Subcutaneous abdominal adipose tissue (tissue), 5 donors: Measurements from ENCODE around the gene TPM1.
A peak's percentile ranks its signal among the peaks of the same experiment; 100 is the strongest.

Experiments
- H3K27ac ChIP-seq: one replicate; pipeline ENCODE4 v1.7.0; 2013; ENCODE audit warnings: low read depth, mild to moderate bottlenecking, inconsistent platforms, low read length, moderate library complexity
- H3K27me3 ChIP-seq, 5 donors: one replicate each; pipeline ENCODE4 v1.7.0; 2013; ENCODE audit warnings: low read length in 5 of 5, inconsistent platforms in 1 of 5; ENCODE audit not compliant: control insufficient read depth in 5 of 5, insufficient read depth in 4 of 5
- H3K36me3 ChIP-seq, 5 donors: one replicate each; pipeline ENCODE4 v1.7.0; 2013; ENCODE audit warnings: low read length in 5 of 5; ENCODE audit not compliant: control insufficient read depth in 5 of 5, insufficient read depth in 5 of 5
- H3K4me1 ChIP-seq, 5 donors: one replicate each; pipeline ENCODE4 v1.7.0; 2013; ENCODE audit warnings: low read length in 5 of 5, mild to moderate bottlenecking in 3 of 5, moderate library complexity in 1 of 5; ENCODE audit not compliant: control insufficient read depth in 5 of 5, insufficient read depth in 5 of 5
- H3K4me3 ChIP-seq, 5 donors: one replicate each; pipeline ENCODE4 v1.7.0; 2013; ENCODE audit warnings: low read length in 5 of 5, low read depth in 1 of 5
- H3K9ac ChIP-seq, 5 donors: one replicate each; pipeline ENCODE4 v1.7.0; 2013; ENCODE audit warnings: low read length in 5 of 5, mild to moderate bottlenecking in 4 of 5, moderate library complexity in 3 of 5
- H3K9me3 ChIP-seq, 5 donors: one replicate each; pipeline ENCODE4 v1.7.0; 2013; ENCODE audit warnings: low read length in 5 of 5; ENCODE audit not compliant: control insufficient read depth in 5 of 5
- donor health status: healthy.
- donor health status: healthy.
- donor health status: healthy.
- donor health status: healthy.
- donor health status: healthy.

Gene TPM1

GRCh38 chr15:63039811-63040210 is 2.7 kb upstream of the TPM1 start:
- H3K27ac ChIP-seq, result no peak overlapping the region
- no peak overlapping the region for H3K4me3 ChIP-seq
- H3K4me1 ChIP-seq, result peaks cover 0 to 30% (median 23%) of the 10 kb centered on the region in 5 donors

DNA sequence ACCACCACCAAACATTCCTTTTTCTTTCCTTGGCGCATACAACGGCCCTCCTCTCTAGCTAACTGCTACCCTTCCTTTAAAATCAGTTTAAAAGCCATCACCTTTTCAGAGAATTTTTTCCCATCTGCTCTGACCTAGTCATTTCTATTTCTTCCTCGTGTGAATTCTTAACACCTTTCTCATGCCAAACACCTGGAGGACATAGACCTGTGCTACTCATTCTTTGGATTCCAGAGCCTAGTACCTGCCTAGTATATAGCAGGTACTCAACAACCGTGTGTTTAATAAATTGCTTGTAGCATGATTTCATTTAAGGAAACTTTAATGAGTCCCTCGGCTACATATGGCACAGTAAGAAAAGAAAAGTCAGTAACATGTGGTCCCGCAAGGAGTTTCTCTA is 2.0 kb upstream of the TPM1 start:
- no peak overlapping the region for H3K4me3 ChIP-seq
- H3K9ac ChIP-seq, result no peak overlapping the region
- peaks cover 0 to 3% (median 0%) of the 10 kb centered on the region in 5 donors for H3K9me3 ChIP-seq
- H3K27ac ChIP-seq, result no peak overlapping the region
- H3K27me3 ChIP-seq, result peaks cover 13 to 29% (median 22%) of the 10 kb centered on the region in 5 donors
- no peaks in the 10 kb centered on the region for H3K36me3 ChIP-seq
- H3K4me1 ChIP-seq, result peaks cover 0 to 35% (median 29%) of the 10 kb centered on the region in 5 donors

More at GRCh38 chr15:63039811-63040210, 2.7 kb upstream of the TPM1 start:
- Histone ChIP-seq H3K27me3 (peaks cover 13 to 29% (median 22%) of the 10 kb centered on the region in 5 donors), H3K9ac (no peak overlapping the region), H3K36me3 (no peaks in the 10 kb centered on the region), H3K9me3 (peaks cover 0 to 3% (median 0%) of the 10 kb centered on the region in 5 donors)

GRCh38 chr15:63040954-63041353 is 1.6 kb upstream of the TPM1 start:
- Histone ChIP-seq H3K36me3 (no peaks in the 10 kb centered on the region), H3K9ac (no peak overlapping the region), H3K9me3 (peaks cover 0 to 3% (median 0%) of the 10 kb centered on the region in 5 donors), H3K4me1 (peaks cover 0 to 39% (median 30%) of the 10 kb centered on the region in 5 donors), H3K4me3 (no peak overlapping the region), H3K27ac (no peak overlapping the region), H3K27me3 (peaks cover 13 to 29% (median 22%) of the 10 kb centered on the region in 5 donors)

DNA sequence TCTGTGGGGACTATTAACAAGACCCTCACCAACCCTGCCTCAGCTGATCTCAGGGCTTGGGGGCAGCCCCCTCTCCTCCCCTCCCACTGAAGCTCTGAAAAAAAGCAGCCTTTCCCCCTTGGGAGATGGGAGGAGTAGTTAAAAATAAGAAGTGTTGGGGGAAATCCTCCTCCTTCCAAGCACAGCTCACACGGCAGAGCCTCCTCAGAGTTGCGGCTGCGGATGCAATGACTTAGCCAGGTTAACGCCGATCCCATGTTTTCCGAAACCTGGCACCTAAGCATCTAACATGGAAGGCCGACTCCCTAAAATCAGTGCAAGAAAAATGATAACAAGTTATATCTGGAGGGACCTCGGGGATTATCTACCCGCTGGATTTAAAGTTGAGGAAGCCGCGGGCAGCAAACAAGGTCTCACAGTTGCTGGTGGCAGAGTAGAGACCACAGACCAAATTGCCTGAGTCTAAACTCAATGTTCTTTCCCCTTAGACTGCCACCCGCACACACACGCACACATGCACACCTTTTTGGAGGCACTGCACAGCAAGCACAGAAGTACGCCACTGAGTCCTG is 1.1 kb upstream of the TPM1 start:
- H3K27ac ChIP-seq, result no peak overlapping the region
- H3K9me3 ChIP-seq, result peaks cover 0 to 3% (median 0%) of the 10 kb centered on the region in 5 donors
- H3K27me3 ChIP-seq, result peaks cover 13 to 29% (median 22%) of the 10 kb centered on the region in 5 donors
- peak overlapping the region in 2 of 5 donors; percentile 63 to 72 for H3K4me3 ChIP-seq
- no peaks in the 10 kb centered on the region for H3K36me3 ChIP-seq
- H3K9ac ChIP-seq, result peak overlapping the region in 1 of 5 donors; percentile 17
- H3K4me1 ChIP-seq, result peaks cover 0 to 43% (median 30%) of the 10 kb centered on the region in 5 donors

DNA sequence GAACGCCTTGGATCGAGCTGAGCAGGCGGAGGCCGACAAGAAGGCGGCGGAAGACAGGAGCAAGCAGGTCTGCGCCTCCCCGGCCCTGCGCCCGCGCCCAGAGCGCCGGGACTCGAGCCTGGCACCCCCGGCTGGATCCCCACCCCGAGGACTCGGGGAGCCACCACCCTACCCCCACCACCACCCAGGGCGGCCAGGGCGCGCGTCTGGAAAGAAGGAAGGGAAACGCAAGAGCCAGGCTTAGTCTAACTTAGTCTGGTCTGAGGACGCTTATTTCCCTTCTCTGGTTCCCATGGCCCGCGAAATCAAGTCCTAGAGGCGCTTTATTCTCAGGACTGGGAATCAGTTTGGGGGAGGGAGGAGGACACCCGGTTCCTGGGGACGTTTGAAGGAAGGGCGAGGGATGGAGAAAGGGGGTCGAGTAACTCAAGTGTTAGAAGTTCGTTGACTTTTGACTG is 359 bp downstream of the TPM1 start:
- H3K4me1 ChIP-seq, result peaks cover 0 to 56% (median 38%) of the 10 kb centered on the region in 5 donors
- H3K9ac ChIP-seq, result peak overlapping the region in 3 of 5 donors; percentile 16 to 63 (median 34)
- H3K27me3 ChIP-seq, result peaks cover 13 to 29% (median 22%) of the 10 kb centered on the region in 5 donors
- H3K27ac ChIP-seq, result peak overlapping the region; percentile 3
- H3K9me3 ChIP-seq, result peaks cover 0 to 3% (median 0%) of the 10 kb centered on the region in 5 donors
- H3K4me3 ChIP-seq, result peak overlapping the region; percentile 40 to 77 (median 65)
- no peaks in the 10 kb centered on the region for H3K36me3 ChIP-seq

DNA sequence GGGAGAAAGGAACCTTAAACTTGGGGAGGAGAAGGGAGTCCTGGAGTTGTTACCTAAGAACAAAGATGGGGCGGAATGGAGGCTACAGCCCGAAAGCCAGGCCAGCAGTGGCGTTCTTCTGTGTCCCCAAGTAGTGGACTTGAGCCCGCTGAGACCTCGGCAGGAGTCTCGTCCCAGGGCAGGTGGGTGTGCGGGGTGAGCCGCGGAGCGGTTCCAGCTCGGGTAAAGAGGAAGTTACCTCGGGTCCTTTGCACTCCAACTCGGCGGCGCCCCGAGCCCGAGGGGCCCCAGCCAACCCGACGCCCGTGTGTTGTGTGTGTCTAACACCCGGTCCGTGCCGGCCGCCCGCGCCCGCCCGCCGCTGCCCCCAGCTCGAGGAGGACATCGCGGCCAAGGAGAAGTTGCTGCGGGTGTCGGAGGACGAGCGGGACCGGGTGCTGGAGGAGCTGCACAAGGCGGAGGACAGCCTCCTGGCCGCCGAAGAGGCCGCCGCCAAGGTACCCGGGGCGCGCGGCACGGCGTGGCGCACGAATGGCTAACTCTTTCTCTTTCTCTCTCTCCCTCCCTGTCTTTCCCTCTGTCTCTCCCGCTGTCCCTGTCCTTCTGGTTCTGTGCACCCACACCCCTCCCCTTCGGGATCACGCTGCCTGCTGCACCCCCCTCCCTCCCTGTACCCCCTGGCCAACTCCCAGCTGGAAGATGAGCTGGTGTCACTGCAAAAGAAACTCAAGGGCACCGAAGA is 959 bp downstream of the TPM1 start:
- peak overlapping the region in 3 of 5 donors; percentile 25 to 63 (median 34) for H3K9ac ChIP-seq
- peak overlapping the region; percentile 40 to 77 (median 72) for H3K4me3 ChIP-seq
- H3K9me3 ChIP-seq, result peaks cover 0 to 3% (median 0%) of the 10 kb centered on the region in 5 donors
- no peaks in the 10 kb centered on the region for H3K36me3 ChIP-seq
- H3K4me1 ChIP-seq, result peaks cover 0 to 57% (median 40%) of the 10 kb centered on the region in 5 donors
- H3K27me3 ChIP-seq, result peaks cover 13 to 29% (median 22%) of the 10 kb centered on the region in 5 donors
- H3K27ac ChIP-seq, result peak overlapping the region; percentile 3

DNA sequence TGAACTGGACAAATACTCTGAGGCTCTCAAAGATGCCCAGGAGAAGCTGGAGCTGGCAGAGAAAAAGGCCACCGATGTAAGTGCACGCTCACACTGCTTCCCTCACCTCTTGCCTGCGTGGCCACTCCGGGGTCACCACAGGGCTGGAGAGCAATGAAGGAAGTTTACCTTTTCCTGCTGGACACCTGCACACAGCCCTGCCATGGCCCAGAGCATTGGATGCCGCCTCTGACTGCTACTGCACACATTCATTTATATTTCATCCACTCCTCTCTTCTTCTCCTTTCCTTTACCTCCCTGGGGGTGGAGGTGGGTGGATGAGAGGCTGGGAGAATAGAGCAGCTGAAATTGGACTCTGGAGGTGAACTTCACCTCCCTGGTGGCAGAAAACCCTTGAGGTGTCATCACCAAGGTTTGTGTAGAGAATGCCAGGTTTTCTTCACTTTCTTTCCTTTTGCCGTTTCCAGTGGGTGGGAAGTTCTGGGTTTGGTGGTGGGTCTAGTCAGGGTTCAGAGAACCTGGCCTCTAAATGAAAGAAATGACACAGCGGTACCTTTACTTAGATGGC is 1.6 kb downstream of the TPM1 start:
- Histone ChIP-seq H3K27ac (peak overlapping the region; percentile 3), H3K27me3 (peaks cover 13 to 29% (median 22%) of the 10 kb centered on the region in 5 donors), H3K36me3 (no peaks in the 10 kb centered on the region), H3K4me1 (peaks cover 0 to 64% (median 46%) of the 10 kb centered on the region in 5 donors), H3K4me3 (peak overlapping the region; percentile 40 to 77 (median 72)), H3K9ac (peak overlapping the region in 2 of 5 donors; percentile 16 to 25), H3K9me3 (peaks cover 0 to 3% (median 0%) of the 10 kb centered on the region in 5 donors)

DNA sequence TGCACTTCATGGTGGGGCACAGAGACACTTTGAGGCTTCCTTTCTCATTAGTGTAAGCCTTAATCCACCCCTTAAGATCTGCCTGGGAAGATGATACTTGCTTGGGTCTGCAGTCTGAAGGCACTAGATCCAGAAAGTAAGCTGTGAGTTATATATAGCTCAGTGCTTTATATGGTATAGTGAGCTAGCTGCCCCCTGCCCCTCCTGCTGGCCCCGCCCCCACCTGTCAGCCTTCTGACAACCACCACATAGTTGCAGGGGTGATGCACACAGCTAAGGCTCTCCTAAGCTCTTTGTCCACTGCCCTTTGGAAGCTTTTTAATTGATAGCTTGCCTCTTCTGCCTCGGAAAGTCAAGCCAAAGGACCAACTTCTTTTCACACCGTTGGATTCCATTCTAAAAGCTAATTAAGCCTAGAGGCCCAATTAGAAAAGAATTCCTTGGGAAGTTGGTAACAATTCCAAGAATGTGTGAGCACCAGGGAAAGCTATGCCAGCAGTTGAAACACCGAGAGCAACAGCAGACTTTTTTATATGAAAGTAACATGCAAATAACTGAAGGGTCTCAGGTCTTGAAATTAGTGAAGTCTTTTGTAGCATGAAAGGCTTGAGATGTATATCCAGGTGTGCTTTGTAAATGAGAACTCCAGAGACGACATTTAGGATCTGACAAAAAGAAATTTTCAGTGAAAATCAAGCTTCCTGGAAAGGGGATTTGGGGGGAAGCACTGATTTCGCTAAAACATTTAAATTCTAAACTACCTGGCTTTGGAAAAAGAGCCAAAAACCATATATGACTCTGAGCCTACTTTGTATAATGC is 2.3 kb downstream of the TPM1 start:
- peaks cover 2 to 70% (median 52%) of the 10 kb centered on the region in 5 donors for H3K4me1 ChIP-seq
- no peak overlapping the region for H3K27ac ChIP-seq
- H3K9me3 ChIP-seq, result peaks cover 0 to 1% (median 0%) of the 10 kb centered on the region in 5 donors
- H3K27me3 ChIP-seq, result peaks cover 13 to 29% (median 22%) of the 10 kb centered on the region in 5 donors
- H3K36me3 ChIP-seq, result no peaks in the 10 kb centered on the region
- no peak overlapping the region for H3K9ac ChIP-seq
- peak overlapping the region in 4 of 5 donors; percentile 63 to 77 (median 73) for H3K4me3 ChIP-seq

GRCh38 chr15:63045465-63045840 is 2.9 kb downstream of the TPM1 start:
- no peak overlapping the region for H3K9ac ChIP-seq

More at GRCh38 chr15:63045465-63045840, 2.9 kb downstream of the TPM1 start:
- Histone ChIP-seq H3K4me1 (peaks cover 2 to 75% (median 58%) of the 10 kb centered on the region in 5 donors), H3K4me3 (peak overlapping the region in 2 of 5 donors; percentile 5 to 17), H3K9me3 (no peaks in the 10 kb centered on the region), H3K36me3 (no peaks in the 10 kb centered on the region), H3K27me3 (peaks cover 13 to 29% (median 22%) of the 10 kb centered on the region in 5 donors), H3K27ac (no peak overlapping the region)
